GM19240 (cell line): ENCODE results near the gene LHB.
A peak's percentile ranks its signal among the peaks of the same experiment; 100 is the strongest.

Experiments used
- DNase-seq: peaks from one replicate; pipeline ENCODE4 v3.0.0; 2011; ENCODE audit warnings: low spot score; ENCODE audit not compliant: insufficient read length

LHB gene

DNA sequence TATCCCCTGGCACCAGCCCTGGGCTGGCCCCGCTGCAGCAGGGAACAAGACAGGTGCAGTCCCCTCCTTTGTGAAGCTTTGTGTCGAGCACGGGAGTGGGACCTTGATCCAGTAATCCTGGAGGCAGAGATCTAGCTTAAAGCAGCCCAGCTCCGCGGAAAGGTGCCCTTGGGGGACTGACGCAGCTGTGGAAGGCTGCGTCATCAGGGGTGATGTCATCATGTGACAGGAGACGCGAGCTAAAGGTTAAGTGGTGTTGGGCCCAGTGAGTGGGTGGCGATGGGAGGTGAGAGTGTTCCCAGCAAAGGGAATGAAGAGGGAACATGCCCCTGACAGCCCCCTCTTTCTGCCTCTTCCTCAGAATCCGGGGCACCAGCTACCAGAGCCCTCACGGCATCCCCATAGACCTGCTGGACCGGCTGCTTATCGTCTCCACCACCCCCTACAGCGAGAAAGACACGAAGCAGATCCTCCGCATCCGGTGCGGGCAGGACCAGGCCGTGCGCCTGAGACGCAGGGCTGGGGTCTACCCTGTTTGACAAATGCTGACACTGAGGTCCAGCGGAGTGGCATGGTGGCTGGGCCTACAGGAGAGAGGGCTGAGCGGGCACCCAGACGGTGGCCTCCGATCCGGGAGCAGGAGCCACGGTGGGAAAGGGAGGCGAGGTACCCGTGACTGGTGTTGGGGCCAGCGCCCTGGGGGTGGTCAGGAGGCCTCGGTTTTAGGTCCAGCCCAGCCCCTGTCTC is 2.6 kb downstream of the LHB start:
- DNase-seq: no peak

DNA sequence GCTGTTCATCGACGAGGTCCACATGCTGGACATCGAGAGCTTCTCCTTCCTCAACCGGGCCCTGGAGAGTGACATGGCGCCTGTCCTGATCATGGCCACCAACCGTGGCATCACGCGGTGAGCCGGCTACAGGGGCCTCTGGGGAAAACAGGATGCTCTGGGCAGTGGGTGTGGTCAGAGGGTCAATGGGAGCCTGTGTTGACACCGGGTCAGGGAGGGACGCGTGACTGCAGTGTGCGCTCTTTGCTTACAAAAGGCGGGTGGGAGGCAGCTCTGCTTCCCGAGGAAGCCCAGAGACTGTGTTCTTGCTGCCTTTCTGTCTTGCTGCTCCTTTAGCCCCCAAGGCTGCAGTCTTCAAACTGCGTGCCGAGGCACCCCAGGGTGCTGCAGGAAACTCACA is 5.7 kb downstream of the LHB start:
- DNase-seq: no peak

DNA sequence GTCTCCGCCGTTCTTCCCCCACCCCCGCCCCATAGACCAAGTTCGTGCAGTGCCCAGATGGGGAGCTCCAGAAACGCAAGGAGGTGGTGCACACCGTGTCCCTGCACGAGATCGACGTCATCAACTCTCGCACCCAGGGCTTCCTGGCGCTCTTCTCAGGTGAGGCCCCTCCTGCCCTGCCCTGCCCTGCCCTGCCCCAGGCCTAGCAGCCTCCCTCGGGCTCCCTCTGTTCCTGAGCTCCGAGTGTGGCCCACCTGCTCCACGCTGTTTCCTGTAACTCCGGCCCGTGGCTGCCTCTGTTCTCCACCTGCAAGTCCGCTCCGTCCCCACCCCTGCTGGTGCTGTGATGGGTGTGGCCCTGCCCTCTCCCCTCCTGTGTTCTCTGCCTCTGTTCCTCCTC is 6.4 kb downstream of the LHB start:
- no peak for DNase-seq

DNA sequence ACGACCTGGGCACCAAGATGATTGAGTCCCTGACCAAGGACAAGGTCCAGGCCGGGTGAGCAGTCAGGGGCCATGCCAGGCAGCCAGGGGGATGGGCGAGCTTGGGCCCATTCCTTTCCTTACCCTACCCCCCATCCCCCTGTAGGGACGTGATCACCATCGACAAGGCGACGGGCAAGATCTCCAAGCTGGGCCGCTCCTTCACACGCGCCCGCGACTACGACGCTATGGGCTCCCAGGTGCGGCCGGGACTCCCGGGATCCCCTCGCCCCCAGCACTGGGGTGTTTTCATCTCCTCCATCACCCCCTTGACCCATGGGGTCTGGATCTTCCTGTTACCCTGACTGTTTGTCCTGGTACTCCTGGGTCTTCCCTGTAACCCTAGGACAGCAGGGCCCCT is 7.1 kb downstream of the LHB start:
- no peak for DNase-seq

DNA sequence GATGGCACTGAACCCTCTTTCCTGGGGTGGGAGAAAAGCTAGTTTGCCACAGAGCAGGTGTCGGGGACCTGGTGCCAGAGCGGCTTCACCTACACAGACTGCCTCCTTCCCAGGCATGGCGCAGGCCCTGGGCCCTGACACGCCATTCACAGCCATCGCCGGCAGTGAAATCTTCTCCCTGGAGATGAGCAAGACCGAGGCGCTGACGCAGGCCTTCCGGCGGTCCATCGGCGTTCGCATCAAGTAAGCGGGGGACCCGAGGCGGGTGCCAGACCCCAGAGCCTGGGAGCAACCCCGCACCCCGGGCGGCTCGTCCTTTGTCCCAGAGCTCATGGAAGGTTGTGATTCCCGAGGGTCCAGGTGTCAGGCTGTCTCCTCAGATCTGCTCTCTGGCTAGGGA is 10.0 kb downstream of the LHB start:
- DNase-seq: no peak

DNA sequence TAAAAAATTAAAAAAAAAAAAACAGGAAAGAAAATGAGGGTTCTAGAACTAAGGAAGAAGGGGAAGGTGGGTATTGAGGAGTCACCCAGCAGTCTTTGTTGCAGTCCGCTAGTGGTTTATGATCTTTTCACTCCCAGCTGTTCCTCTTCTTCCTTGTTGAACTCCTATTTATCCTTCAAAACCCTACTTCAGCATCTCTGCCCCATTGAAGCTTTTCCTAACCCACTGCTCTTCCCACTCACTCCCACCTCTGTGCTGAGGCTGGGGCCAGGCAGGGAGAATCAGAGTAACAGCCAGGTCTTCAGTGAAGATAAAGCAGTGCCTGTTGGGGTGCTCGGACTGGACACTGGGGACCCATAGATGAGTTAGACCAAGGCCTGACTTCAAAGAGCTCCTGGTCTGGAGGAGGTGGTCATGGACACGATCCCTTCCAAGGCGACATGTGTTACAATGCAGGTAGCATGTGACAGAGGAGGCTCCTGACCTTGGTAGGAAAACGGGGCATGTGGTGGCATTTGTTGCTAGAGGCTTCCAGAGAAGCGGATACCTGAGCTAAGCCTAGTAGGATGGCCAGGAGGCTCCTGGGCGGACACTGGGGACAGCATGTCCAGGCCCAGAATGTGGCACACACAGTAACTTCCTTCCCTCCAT is 11.8 kb downstream of the LHB start:
- no peak for DNase-seq

DNA sequence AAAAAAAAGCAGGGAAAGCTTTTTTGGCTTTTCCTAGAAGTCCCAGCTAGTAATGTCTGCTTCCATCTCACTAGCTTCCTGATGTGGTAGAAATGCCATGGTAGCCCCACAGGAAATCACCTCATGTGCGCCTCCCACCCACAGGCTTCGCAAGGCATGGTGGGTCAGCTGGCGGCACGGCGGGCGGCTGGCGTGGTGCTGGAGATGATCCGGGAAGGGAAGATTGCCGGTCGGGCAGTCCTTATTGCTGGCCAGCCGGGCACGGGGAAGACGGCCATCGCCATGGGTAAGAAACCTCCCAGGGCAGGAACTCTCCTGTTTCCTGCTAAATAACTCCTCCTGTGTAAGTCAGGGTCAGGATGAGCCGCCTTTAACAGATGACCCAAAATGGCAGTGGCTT is 12.8 kb downstream of the LHB start:
- no peak for DNase-seq

DNA sequence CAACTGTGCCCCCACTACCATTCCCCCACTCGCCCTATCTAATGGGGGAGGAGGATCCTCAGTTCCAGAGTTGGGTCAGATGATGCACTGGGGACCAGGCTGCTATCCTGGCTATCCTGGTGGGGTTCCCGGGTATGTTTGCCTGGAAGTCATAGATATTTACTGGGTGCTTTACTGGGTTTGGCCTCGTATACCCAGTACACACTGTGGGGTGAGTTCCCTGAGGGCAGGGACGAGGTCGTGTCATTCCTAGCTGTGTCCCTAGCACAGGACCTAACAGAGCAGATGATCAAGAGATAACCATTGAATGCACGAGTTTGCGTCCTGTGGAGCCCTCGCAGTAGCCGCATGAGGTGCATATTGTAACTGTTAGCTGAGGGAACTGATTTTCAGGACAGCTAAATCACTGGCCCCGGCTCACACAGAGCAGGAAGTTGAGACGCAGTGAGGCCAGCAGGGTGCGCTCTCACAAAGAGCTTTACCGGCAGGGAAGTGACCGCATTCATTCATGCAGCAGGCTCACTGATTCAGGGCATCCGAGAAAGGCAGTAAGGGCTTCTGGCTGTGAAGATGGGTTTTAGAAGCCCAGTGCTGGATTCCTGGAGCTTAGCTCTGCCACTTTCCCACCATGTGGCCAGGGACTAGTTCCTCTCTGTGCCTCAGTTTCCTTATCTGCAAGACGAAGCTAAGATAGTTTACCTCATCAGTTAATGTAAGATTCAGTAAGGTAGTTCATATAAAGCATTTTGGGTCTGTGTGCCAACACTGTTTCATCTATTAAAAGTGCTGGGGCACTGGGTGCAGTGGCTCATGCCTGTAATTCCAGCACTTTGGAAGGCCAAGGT is 17.2 kb downstream of the LHB start:
- no peak for DNase-seq

DNA sequence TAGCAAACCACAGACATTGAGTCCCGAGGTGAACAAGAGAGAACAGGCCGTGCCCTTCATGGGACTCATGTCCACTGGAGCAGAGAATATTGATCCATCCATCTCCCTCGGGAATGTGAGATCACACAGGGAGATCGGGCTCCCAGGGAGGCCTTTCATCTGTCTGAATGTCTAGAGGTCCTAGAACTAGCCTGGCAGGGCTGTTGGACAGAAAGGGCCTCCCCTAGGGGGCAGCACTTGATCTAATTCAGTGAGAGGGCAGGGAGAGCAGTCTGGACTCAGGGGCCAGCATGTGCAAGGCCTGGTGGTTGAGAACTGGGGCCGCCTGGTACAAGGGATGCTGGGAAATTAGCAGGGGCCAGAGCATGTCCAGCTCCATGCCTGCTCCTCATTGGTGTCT is 18.9 kb downstream of the LHB start:
- no peak for DNase-seq

DNA sequence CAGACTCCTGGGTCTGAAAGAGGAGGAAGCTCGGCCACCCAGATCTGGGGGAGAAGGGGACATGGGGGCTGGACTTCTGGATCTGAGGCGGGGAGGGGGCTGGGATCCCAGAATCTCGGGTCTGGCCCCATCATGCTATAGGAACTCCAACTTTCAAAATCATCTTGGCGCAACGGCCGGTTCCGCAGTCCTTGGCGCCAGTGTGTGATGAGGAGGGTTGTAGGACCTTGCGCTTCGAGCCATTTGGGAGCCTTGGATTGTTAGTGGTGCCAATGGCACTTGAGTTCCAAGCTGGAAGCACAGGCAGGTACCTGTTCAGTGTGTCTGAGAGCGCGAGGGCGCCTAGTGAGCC is 22.9 kb downstream of the LHB start:
- DNase-seq: no peak

DNA sequence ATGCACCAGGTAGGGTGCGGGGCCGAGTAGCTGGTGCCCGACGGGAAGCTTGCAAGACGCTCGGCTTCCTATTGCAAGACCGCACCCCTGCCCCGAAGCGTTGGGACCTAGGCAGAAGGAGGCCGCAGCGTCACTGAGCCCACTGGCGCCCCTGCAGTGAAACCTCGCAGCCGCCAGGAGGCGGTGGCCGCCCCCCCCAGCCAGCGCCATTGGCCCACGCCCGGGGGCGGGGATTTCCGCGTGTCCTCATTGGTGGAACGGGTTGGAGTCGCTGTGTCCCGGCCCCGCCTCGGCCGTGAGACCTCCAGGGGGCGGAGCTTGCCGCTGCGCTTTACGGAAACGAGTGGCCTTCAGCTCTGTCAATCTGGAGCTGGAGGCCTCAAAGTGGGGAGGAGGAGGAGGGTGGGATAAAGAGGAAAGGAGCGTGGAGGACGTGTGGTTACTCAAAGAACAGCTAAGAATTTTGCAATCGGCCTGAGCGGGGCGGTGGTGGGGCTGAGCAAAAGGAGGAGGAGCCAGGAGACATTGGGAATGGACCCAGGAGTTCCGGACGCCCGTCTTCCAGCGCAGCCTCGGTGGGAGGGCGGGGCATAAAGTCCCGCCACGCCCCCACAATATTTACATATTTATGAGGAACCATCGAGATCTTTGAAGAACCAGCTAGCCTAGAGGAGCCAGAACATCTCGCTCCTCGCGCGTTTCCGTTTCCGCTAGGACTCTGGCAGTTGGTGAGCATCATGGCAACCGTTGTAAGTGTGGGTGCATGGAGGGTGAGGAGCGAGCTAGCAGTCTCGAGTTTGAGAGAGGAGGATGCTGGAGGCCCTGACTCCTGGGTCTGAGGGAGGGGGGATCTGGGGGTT is 23.5 kb downstream of the LHB start, which contains the start of the genes GYS1 and RUVBL2:
TSS of gene GYS1 (minus strand) at position 135 of the 860 bp plus-strand sequence. CDS start 197 bp downstream, outside the sequence.
TSS of gene RUVBL2 (plus strand) at position 713 of the 860 bp plus-strand sequence. CDS start at position 738, 25 bp downstream.
- peak; percentile 98 for DNase-seq

DNA sequence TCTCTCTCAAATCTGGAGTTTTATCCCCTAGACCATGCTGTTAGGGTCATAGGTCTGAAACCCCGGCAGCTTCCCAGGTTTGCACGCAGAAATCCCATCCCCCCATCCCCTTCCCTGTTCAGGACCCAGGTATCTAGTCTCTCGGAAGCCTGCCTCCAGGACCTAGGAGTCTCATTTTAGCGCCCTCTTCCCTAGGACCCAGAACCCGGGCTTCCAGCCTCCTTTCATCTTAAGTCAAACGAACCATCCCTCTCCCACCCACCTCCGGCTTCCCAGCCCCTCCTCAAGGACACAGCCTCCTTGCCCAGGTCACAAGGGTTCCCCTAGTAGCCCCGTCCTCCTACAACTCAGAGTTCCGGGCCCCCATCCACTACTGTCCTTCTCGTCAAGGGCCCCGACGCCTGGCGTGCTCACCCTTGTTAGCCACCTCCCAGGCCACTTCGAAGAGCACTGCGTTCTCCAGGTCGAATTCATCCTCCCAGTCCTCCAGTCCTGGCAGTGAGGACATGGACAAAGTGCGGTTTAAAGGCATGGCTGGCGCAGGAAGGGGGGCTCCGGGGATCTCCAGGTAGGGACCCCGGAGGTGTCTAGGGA is 24.2 kb downstream of the LHB start:
- no peak for DNase-seq

DNA sequence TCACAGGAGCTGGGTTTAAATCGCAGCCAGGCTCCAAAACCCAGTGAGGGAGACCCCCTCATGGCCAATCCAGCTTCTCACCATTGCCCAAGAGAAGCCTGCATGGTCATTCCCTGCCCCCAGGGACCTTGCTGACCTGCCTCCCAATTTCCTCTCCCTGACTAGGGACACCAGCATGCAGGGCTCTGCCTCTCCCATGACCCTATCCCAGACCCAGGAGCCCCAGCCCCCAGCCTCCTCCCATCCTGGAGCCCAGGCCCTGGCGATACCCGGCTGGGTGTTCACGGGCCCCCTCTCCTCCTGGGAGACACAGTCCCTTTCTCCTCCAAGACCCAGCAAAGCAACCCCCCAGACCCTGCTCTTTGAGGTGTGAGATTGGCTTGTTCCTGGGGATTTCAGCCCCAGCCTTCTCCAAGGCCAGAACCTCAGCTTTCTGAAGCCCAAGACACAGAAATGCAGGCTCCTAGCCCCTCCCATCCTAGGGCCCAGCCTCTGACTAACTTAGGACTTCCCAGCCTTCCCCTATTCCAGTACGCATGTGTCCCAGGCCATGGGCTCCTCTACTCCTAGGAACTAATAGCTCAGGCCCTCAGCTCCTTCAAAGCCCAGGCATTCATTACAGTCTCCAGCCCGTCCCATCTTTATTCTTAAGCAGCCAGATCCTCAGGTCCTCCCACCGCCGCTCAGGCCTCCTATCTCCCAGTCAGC is 24.9 kb downstream of the LHB start:
- no peak for DNase-seq

DNA sequence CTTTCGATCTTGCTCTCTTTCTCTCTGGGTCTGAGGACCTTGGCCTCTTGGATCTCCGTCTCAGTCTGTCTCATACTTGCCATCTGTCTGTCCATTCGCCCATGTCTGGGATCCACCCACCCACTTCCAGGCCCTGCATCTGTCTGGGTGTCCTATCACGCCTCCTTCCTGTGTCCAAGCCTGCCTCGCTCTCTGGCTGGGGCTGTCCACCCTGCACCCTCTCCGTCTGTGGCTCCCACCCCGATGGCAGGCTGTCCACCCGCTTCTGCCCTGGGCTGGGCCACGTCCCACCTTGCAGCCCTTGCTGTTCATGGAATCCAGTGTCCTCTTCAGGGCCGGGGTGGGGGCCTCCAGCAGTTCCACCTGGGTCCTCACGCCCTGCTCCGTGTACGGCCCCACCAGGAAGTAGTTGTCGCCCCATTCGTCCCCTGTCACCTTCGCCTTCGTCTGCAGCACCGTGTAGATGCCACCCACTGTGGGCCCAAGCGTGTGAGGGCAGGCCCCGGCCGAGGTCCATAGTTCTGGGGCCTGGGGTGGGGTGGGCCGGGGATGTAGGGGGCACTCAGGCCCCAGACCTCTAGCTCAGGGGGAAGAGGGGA is 25.8 kb downstream of the LHB start:
- no peak for DNase-seq

DNA sequence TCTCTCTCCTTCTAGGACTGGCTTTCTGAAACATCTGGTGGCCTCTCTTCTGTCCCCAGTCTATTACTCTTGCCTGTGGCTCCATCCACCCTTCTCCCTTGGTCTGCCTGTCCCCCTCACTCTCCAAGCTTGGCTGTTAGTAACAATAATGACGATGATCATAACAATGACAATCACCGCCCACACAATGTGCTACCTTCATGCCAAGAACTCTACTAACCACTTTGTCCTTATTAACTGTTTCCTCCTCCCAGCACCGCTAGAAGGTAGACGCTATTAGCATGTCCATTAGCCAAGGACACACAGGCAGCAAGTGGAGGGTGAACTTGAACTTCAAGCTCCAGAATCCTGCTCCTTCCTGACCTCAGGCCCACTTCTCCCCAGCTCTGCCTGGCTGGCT is 26.5 kb downstream of the LHB start:
- no peak for DNase-seq

DNA sequence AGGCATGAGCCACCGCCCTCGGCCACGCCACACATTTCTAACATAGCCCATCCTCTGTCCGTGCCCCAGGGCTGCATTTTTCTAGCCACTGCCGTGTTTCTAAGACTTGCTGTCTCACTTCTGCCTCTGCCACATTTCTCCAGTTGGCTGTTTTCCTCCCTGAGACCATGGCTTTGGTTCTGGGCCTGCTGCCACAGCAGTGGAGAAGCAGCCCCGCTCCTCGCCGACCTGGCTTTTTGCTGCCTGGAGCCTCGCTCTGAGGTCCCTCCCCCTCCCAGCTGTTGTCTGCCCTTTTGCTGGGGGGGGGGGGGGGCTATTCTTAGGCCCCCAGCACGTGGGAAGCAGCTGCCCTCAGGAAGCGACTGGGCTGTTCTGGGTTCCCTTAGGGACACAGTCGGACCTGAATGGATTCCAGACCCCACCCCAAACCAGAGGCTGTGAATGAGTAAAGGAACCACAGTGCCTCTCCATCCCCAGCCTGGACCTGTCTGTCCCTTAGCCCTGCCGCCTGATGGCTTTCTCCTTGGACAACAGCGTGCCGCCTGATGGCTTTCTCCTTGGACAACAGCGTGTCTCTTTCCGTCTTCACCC is 27.1 kb downstream of the LHB start:
- DNase-seq: no peak

DNA sequence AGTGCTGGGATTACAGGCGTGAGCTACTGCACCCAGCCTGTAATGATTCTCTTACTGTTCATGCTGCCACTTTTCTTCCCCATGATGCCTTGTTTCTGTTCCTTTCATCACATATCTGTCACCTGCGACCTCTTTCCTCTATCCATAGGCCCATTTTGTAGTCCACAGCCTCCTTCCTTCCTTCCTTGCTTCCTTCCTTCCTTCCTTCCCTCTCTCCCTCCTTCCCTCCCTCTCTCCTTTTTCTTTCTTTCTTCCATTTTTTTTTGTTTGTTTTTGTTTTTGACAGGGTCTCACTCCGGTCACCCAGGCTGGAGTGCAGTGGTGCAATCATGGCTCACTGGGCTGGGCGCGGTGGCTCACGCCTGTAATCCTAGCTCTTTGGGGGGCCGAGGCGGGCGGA is 28.0 kb downstream of the LHB start:
- no peak for DNase-seq

DNA sequence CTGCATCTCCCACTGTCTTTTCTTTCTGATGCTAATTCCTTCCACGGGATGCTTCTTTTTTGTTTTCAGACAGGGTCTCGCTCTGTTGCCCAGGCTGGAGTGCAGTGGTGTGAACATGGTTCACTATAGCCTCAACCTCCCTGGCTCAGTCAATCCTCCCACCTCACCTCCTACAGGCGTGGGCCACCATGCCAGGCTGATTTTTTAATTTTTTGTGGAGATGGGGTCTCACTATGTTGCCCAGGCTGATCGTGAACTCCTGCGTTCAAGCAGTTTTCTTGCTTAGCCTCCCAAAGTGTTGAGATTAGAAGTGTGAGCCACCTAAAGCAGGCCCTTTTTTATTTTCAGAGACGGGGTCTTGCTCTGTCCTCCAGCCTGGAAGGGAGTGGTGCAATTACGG is 28.6 kb downstream of the LHB start:
- DNase-seq: no peak

DNA sequence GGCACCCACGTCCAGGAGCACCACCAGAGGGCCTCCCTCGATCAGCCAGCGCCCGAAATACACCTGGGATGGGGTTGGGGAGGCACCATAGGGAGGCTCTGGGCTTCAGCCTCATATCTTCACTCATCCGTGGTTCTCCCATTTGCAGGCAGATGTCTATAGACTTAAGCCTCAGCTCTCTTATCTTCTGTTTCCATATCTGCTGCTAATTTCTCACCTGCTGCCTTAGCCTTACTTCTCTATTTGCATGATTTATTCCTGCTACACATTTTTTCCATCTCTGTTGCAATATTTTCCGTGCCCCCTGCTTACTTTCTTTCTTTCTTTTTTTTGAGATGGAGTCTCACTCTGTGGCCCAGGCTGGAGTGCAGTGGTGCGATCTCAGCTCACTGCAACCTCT is 29.6 kb downstream of the LHB start:
- DNase-seq: no peak
